ENCODE measurements around the gene CDK15.
A peak's percentile ranks its signal among the peaks of the same experiment; 100 is the strongest.

CDK15 gene

DNA sequence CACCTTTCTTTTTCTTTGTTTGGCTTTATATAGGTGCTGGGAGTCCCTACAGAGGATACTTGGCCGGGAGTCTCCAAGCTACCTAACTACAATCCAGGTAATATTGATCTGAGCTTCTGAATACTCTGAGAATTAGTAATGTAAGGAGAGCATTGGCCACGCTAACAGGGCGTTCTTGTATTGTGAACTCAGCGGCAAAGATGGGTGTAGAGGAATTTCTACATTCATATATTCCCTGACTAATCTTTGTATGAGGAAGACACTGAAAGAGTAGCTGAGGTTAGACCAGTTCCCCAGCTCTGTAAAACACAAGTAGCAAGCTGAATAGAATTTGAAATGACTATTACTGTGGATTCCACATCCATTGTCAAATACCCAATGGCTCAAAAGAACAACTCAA, 48.5 kb downstream of the CDK15 start:
- Histone ChIP-seq H3K27me3 (ENCODE audit: control insufficient read depth, insufficient read depth, low read length) (no peaks in the 10 kb centered on the region), H3K9me3 (ENCODE audit: control insufficient read depth, low read depth, low read length) (no peaks in the 10 kb centered on the region), H3K4me1 (ENCODE audit: control insufficient read depth, low read depth, low read length) (peaks cover 25% of the 10 kb centered on the region), H3K9ac (ENCODE audit: low read length) (no peak overlapping the region), H3K27ac (ENCODE audit: low read length) (no peak overlapping the region), H3K36me3 (ENCODE audit: control insufficient read depth, low read depth, low read length) (no peaks in the 10 kb centered on the region), H3K4me3 (ENCODE audit: low read length) (no peak overlapping the region)

DNA sequence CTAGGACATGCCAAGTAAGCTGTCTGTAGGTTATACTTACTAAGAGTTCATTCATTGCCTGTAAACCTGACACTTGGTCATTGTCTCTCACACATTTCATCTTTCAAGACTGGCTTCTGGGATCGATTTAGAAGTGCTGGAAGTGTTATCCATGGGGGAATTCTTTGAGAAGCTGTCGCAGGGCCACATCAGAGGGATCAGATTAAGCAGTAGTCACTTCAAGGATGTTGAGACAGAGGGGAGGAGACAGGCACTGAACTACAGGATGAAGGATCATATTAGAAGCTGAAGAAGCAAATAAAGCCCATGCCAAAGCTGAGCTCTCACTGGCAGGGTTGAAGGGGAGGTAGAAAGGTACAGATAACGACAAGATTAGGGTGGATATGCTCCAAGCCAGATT, 49.0 kb downstream of the CDK15 start:
- peaks cover 4% of the 10 kb centered on the region for H3K27me3 ChIP-seq (ENCODE audit: control insufficient read depth, insufficient read depth, low read length)
- H3K4me3 ChIP-seq (ENCODE audit: low read length), result no peak overlapping the region
- peaks cover 31% of the 10 kb centered on the region for H3K4me1 ChIP-seq (ENCODE audit: control insufficient read depth, low read depth, low read length)
- no peaks in the 10 kb centered on the region for H3K9me3 ChIP-seq (ENCODE audit: control insufficient read depth, low read depth, low read length)
- no peak overlapping the region for H3K9ac ChIP-seq (ENCODE audit: low read length)
- no peak overlapping the region for H3K27ac ChIP-seq (ENCODE audit: low read length)
- H3K36me3 ChIP-seq (ENCODE audit: control insufficient read depth, low read depth, low read length), result no peaks in the 10 kb centered on the region

DNA sequence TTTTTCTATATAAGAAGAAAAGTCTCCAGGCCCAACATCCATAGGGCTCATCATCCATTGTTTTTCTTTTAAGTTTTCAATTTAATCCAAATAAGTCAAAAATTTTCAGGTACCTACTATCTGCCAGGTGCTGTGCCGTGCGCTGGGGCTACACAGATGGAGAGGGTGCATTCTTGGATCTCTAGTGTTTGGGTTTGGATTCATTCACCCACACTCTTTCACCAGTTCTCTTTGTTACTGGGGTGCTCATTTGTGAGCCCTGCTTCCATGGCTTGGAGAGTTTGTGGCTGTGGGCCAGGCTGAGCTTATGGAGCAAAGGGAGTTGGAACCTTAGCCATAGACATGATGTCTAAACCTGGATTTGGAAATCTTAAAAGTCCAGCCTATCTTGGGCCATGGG, 51.0 kb downstream of the CDK15 start:
- Histone ChIP-seq H3K4me1 (ENCODE audit: control insufficient read depth, low read depth, low read length) (peaks cover 37% of the 10 kb centered on the region), H3K27ac (ENCODE audit: low read length) (no peak overlapping the region), H3K9ac (ENCODE audit: low read length) (no peak overlapping the region), H3K36me3 (ENCODE audit: control insufficient read depth, low read depth, low read length) (no peaks in the 10 kb centered on the region), H3K9me3 (ENCODE audit: control insufficient read depth, low read depth, low read length) (no peaks in the 10 kb centered on the region), H3K4me3 (ENCODE audit: low read length) (no peak overlapping the region), H3K27me3 (ENCODE audit: control insufficient read depth, insufficient read depth, low read length) (peaks cover 4% of the 10 kb centered on the region)

DNA sequence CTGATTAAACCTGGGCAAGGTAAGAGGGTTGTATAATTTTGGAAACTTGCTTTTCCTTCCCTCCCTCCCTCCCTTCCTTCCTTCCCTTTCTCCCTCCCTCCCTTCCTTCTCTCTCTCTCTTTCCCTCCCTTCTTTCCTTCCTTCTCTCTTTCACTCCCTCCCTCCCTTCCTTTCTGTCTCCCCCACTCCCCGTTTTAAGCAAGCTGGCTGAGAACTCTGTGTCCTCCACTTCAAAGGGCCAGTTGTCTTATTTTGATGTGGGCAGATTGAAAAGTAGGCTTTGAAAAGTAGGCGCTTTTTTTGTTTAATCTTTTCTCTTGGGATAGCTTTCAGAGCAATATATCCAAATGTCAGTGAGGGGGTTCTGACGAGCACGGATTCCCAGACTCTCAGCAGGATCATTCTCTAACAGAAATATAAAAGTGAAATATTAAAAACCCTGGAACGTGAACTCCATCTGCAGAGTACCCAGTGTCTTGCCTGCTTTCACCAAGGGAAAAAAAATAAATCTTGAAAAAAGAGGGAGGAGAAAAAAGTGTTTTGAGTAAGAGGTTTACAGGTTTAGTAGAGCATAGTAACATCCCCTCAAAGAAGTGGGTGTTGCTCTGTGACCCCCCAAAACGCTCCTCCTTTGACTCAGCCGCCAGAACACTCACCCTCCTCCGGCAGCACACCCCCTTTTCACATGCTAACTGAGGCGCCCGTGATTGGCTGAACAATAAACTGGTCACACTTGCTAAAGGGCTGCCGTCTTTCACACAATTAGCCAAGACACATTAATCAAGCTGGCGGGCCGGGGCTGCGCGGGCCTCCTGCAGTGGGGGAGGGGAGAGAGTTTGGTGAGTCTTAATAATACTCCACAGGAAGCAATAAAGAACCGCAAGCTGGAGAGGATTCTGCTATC, 52.2 kb downstream of the CDK15 start:
- Histone ChIP-seq H3K4me3 (ENCODE audit: low read length) (peak overlapping the region; percentile 43), H3K27me3 (ENCODE audit: control insufficient read depth, insufficient read depth, low read length) (peaks cover 4% of the 10 kb centered on the region), H3K9ac (ENCODE audit: low read length) (no peak overlapping the region), H3K36me3 (ENCODE audit: control insufficient read depth, low read depth, low read length) (no peaks in the 10 kb centered on the region), H3K27ac (ENCODE audit: low read length) (no peak overlapping the region), H3K9me3 (ENCODE audit: control insufficient read depth, low read depth, low read length) (no peaks in the 10 kb centered on the region), H3K4me1 (ENCODE audit: control insufficient read depth, low read depth, low read length) (peaks cover 32% of the 10 kb centered on the region)

DNA sequence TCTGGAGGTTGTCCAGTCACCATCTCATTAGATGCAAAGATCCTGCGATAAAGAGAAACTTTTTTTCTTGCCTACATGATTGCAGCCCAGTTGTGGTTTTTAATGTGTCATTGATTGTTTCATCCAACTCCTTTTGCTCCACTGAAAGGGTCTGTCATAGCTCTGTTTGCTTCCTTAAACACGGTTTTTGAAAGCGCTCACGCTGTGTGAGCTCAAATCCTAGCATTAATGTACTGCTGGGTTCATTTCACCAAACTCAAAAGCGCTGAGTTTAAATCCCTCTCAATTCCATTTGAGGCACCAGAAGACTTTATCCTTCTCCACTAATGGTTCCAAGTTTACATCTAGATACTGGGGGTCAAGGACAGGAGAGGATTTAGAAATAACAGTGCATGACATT, 53.6 kb downstream of the CDK15 start:
- peaks cover 4% of the 10 kb centered on the region for H3K27me3 ChIP-seq (ENCODE audit: control insufficient read depth, insufficient read depth, low read length)
- peaks cover 32% of the 10 kb centered on the region for H3K4me1 ChIP-seq (ENCODE audit: control insufficient read depth, low read depth, low read length)
- H3K9me3 ChIP-seq (ENCODE audit: control insufficient read depth, low read depth, low read length), result no peaks in the 10 kb centered on the region
- H3K27ac ChIP-seq (ENCODE audit: low read length), result no peak overlapping the region
- H3K9ac ChIP-seq (ENCODE audit: low read length), result no peak overlapping the region
- no peaks in the 10 kb centered on the region for H3K36me3 ChIP-seq (ENCODE audit: control insufficient read depth, low read depth, low read length)
- H3K4me3 ChIP-seq (ENCODE audit: low read length), result no peak overlapping the region

DNA sequence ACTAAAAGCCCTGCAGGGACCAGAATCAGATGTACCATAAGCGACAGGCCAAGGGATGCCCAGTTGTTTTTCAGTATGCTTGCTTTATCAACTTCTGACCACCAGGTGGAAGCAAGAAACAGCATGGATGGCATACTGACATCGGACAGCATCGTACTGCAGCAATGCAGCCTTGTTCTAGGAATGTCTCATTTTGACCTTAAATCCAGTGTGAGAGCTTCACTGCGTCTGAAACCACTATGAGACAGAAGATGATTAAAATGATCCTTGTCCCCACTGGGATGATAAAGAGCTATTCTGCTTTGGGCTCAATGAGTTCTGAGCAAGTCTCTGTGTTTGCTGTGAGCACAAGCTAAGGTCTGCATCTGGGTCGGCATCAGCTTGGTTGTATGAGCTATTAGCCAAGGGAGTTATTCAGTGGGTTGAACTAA, 54.3 kb downstream of the CDK15 start:
- Histone ChIP-seq H3K4me3 (ENCODE audit: low read length) (no peak overlapping the region), H3K27ac (ENCODE audit: low read length) (no peak overlapping the region), H3K27me3 (ENCODE audit: control insufficient read depth, insufficient read depth, low read length) (peaks cover 4% of the 10 kb centered on the region), H3K4me1 (ENCODE audit: control insufficient read depth, low read depth, low read length) (peaks cover 32% of the 10 kb centered on the region), H3K9me3 (ENCODE audit: control insufficient read depth, low read depth, low read length) (no peaks in the 10 kb centered on the region), H3K36me3 (ENCODE audit: control insufficient read depth, low read depth, low read length) (no peaks in the 10 kb centered on the region), H3K9ac (ENCODE audit: low read length) (no peak overlapping the region)

DNA sequence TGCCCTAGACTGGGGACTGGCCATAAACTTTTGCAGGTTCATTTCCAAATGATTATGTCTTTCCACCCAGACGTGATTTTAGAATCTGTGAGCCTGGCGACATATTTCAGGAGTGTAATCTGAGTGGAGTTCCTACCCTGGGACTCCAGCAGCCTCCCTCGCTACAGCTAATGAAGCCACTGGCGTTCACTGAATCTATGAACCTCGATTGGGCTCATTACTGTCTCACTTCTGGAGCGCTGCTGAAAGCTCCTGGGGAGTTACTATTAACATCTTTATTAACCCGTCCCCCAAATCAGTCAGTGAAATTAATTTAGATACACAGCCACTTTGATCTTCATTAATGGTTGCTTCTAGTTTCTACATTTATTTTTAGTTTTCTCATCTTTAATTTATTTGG, 56.5 kb downstream of the CDK15 start:
- peaks cover 35% of the 10 kb centered on the region for H3K4me1 ChIP-seq (ENCODE audit: control insufficient read depth, low read depth, low read length)
- H3K4me3 ChIP-seq (ENCODE audit: low read length), result no peak overlapping the region
- H3K27me3 ChIP-seq (ENCODE audit: control insufficient read depth, insufficient read depth, low read length), result peaks cover 4% of the 10 kb centered on the region
- H3K9ac ChIP-seq (ENCODE audit: low read length), result no peak overlapping the region
- no peaks in the 10 kb centered on the region for H3K9me3 ChIP-seq (ENCODE audit: control insufficient read depth, low read depth, low read length)
- no peak overlapping the region for H3K27ac ChIP-seq (ENCODE audit: low read length)
- H3K36me3 ChIP-seq (ENCODE audit: control insufficient read depth, low read depth, low read length), result no peaks in the 10 kb centered on the region

DNA sequence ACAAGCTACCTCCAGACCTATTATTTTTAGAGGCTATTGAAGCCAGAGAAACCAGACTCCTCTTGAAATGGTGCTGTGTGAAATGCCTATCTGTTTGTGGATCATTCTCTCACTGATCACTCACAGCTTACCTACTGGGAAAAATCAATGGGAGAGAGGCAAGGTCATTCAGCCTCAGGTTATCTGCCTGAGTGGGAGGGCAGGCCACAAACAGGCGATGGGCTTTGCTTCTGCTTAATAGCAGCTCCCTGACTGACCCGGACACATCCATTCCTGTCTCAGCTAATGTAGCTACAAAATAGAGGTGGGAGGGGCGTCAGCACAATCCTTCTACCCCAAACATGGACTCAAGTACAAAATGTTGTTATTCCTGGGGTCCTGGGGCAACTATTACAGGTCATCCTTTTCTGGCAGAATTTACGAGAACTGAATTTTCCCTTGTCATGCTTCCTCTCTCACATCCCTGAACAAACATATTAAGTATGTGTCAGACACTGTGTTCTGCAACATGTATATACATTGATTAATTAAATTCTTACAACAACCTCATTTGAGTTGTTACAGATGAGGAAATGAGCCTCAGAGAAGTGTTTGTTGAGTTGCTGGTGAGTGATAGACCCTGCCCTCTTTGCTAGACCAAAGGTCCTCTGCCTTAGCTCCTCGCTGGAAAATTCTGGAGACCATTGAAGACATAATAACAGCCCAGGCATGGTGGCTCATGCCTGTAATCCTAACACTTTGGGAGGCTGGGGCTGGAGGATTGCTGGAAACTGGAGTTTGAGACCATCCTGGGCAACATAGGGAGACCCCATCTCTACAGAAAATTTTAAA, 60.5 kb downstream of the CDK15 start:
- H3K9ac ChIP-seq (ENCODE audit: low read length), result no peak overlapping the region
- H3K9me3 ChIP-seq (ENCODE audit: control insufficient read depth, low read depth, low read length), result no peaks in the 10 kb centered on the region
- H3K27ac ChIP-seq (ENCODE audit: low read length), result no peak overlapping the region
- H3K27me3 ChIP-seq (ENCODE audit: control insufficient read depth, insufficient read depth, low read length), result no peaks in the 10 kb centered on the region
- no peak overlapping the region for H3K4me3 ChIP-seq (ENCODE audit: low read length)
- no peaks in the 10 kb centered on the region for H3K36me3 ChIP-seq (ENCODE audit: control insufficient read depth, low read depth, low read length)
- peaks cover 8% of the 10 kb centered on the region for H3K4me1 ChIP-seq (ENCODE audit: control insufficient read depth, low read depth, low read length)

DNA sequence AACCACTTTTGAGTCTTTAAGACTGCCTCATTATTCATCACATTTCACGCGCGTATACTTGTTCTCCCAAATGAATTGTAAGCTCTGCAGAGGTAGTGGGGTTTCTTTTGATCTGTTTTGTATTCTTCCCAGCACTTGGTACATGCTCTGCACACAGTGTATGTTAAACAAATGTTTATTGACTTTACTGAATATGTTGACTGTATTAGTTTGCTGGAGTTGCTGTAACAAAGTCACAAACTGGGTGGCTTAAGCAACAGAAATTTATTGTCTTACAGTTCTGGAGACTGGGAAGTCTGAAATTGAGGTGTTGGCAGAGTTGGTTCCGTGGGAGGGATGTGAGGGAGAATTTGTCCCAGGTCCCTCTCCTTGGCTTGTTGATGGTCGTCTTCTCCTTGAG, 65.1 kb downstream of the CDK15 start:
- Histone ChIP-seq H3K9me3 (ENCODE audit: control insufficient read depth, low read depth, low read length) (no peaks in the 10 kb centered on the region), H3K27ac (ENCODE audit: low read length) (no peak overlapping the region), H3K27me3 (ENCODE audit: control insufficient read depth, insufficient read depth, low read length) (no peaks in the 10 kb centered on the region), H3K36me3 (ENCODE audit: control insufficient read depth, low read depth, low read length) (no peaks in the 10 kb centered on the region), H3K4me1 (ENCODE audit: control insufficient read depth, low read depth, low read length) (peaks cover 11% of the 10 kb centered on the region), H3K9ac (ENCODE audit: low read length) (no peak overlapping the region), H3K4me3 (ENCODE audit: low read length) (no peak overlapping the region)

DNA sequence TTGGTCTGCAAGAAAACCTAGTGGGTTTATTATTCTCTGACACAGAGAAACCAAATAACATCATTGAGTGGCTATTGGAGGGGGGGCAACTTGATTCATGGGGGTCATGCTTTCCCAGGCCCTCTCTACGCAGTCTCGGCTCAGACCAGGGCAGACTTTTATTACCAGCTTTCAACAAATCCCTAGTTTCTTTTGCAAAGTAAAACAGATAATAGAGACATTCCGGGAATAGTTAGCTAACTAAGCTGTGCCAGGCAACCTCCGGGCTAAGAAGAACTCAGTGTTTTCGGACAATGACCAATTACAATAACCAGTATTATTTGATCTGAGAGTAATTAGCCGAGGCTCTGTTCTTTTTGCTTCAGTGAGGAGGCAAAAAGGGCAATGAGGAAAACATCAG, 66.3 kb downstream of the CDK15 start:
- Histone ChIP-seq H3K9ac (ENCODE audit: low read length) (no peak overlapping the region), H3K4me1 (ENCODE audit: control insufficient read depth, low read depth, low read length) (peaks cover 6% of the 10 kb centered on the region), H3K27me3 (ENCODE audit: control insufficient read depth, insufficient read depth, low read length) (no peaks in the 10 kb centered on the region), H3K4me3 (ENCODE audit: low read length) (no peak overlapping the region), H3K27ac (ENCODE audit: low read length) (no peak overlapping the region), H3K36me3 (ENCODE audit: control insufficient read depth, low read depth, low read length) (no peaks in the 10 kb centered on the region), H3K9me3 (ENCODE audit: control insufficient read depth, low read depth, low read length) (no peaks in the 10 kb centered on the region)

DNA sequence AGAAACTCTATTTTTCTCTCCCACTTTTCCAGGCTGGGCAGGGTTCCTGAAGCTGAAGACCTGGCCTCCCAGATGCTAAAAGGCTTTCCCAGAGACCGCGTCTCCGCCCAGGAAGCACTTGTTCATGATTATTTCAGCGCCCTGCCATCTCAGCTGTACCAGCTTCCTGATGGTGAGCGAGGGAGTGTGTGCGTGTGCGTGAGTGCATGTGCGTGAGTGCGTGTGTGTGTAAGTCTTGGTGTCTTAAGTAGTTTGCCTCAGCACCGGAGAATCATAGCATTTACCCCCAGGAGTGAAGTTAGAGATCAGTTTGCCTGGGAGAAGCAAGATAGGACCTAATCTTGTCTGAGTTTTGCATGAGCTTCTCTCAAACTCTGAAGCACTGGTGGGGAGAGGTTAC, 73.7 kb downstream of the CDK15 start:
- Histone ChIP-seq H3K4me3 (ENCODE audit: low read length) (no peak overlapping the region), H3K9me3 (ENCODE audit: control insufficient read depth, low read depth, low read length) (no peaks in the 10 kb centered on the region), H3K9ac (ENCODE audit: low read length) (no peak overlapping the region), H3K27ac (ENCODE audit: low read length) (no peak overlapping the region), H3K4me1 (ENCODE audit: control insufficient read depth, low read depth, low read length) (peaks cover 12% of the 10 kb centered on the region), H3K27me3 (ENCODE audit: control insufficient read depth, insufficient read depth, low read length) (no peaks in the 10 kb centered on the region), H3K36me3 (ENCODE audit: control insufficient read depth, low read depth, low read length) (no peaks in the 10 kb centered on the region)
